GM12878 (cell line): ENCODE results near the gene SLC5A10.

Source experiments
- EGR1 ChIP-seq, 2 experiments: IDR thresholded peaks; 1 replicate in 1 of 2; 2 replicates in 1 of 2; pipeline ENCODE4 v1.6.1; 2011 to 2012; ENCODE audit warnings: low read depth in 2 of 2, low read length in 2 of 2, borderline replicate concordance in 1 of 2, mild to moderate bottlenecking in 1 of 2, moderate library complexity in 1 of 2
- MXI1 ChIP-seq: fragments of 150-350 bp; IDR thresholded peaks from 2 replicates; pipeline ENCODE4 v1.6.1; 2011; ENCODE audit warnings: low read depth, mild to moderate bottlenecking, inconsistent platforms, low read length, improper control_type of control experiment
- POLR2AphosphoS5 ChIP-seq: IDR thresholded peaks from 2 replicates; pipeline ENCODE4 v1.6.1; 2011; ENCODE audit warnings: mild to moderate bottlenecking, low read length, inconsistent platforms
- RBBP5 ChIP-seq: fragments of 200-600 bp; sonication (generic); conservative IDR thresholded peaks from 2 replicates; pipeline ENCODE4 v1.6.1; 2016
- SMC3 ChIP-seq: IDR thresholded peaks from 2 replicates; pipeline ENCODE4 v1.6.1; 2011; ENCODE audit warnings: low read length, improper control_type of control experiment, borderline replicate concordance

GRCh38 chr17:18921912-18922451 is 30.0 kb upstream of the SLC5A10 start:
- TF ChIP-seq SMC3: no peak
- 0 out of 2 replicates have a peak, but pooled peaks have one; percentile 20 for TF ChIP-seq RBBP5
- no peak for TF ChIP-seq EGR1 (IDR thresholded peaks at IDR 0.05; ENCODE audit: borderline replicate concordance in 1 of 2, low read depth in 2 of 2, low read length in 2 of 2)
- peak; percentile 31; the same call in 1 of the 2 replicates for TF ChIP-seq POLR2AphosphoS5
- TF ChIP-seq MXI1: no peak
